Effector memory CD4-positive, alpha-beta T cell (primary cell): Measurements from ENCODE around the gene RPS8.
"Not testable (repeated sequence)": the region's sequence is repeated elsewhere in the genome, so short reads cannot be mapped to it uniquely, and the experiment has no call there.

Source experiments
- DNase-seq, 3 donors: peaks; one replicate each; pipeline ENCODE4 v3.0.0-alpha.2; 2020
- H3K27ac ChIP-seq: 2 replicates; pipeline ENCODE4 v1.7.0; 2013; ENCODE audit warnings: mild to moderate bottlenecking, low read length, moderate library complexity; ENCODE audit not compliant: insufficient read depth, poor library complexity, severe bottlenecking
- H3K27me3 ChIP-seq: replicated peaks from 2 replicates; pipeline ENCODE4 v1.7.0; 2013; ENCODE audit warnings: mild to moderate bottlenecking, low read length; ENCODE audit not compliant: insufficient read depth, control insufficient read depth, poor library complexity, severe bottlenecking
- H3K36me3 ChIP-seq: 2 replicates; pipeline ENCODE4 v1.7.0; 2013; ENCODE audit warnings: mild to moderate bottlenecking, low read length, moderate library complexity; ENCODE audit not compliant: control insufficient read depth, insufficient read depth
- H3K4me1 ChIP-seq: 2 replicates; pipeline ENCODE4 v1.7.0; 2013; ENCODE audit warnings: low read length, mild to moderate bottlenecking; ENCODE audit not compliant: control insufficient read depth, insufficient read depth, poor library complexity, severe bottlenecking
- H3K4me3 ChIP-seq: 2 replicates; pipeline ENCODE4 v1.7.0; 2013; ENCODE audit warnings: low read length, low read depth, mild to moderate bottlenecking; ENCODE audit not compliant: insufficient read depth, poor library complexity, severe bottlenecking
- H3K9me3 ChIP-seq: 2 replicates; pipeline ENCODE4 v1.7.0; 2013; ENCODE audit warnings: mild to moderate bottlenecking, low read length, moderate library complexity; ENCODE audit not compliant: control insufficient read depth

Gene RPS8

GRCh38 chr1:44820328-44821239 lies 45.2 kb downstream of the RPS8 start:
- DNase-seq, result no peak
- H3K27ac ChIP-seq, result peak overlapping the region; percentile 97
- no peaks in the 10 kb centered on the region for H3K36me3 ChIP-seq
- H3K9me3 ChIP-seq, result no peaks in the 10 kb centered on the region
- peaks cover 6% of the 10 kb centered on the region for H3K4me1 ChIP-seq
- no peaks in the 10 kb centered on the region for H3K27me3 ChIP-seq
- peak overlapping the region; percentile 62 for H3K4me3 ChIP-seq

- Histone ChIP-seq H3K4me1 (peaks cover 6% of the 10 kb centered on the region), H3K36me3 (no peaks in the 10 kb centered on the region), H3K9me3 (no peaks in the 10 kb centered on the region), H3K27ac (no peak overlapping the region), H3K27me3 (no peaks in the 10 kb centered on the region), H3K4me3 (no peak overlapping the region)
- DNase-seq, result no peak
Measured at GRCh38 chr1:44821240-44821715, 45.9 kb downstream of the RPS8 start.

GRCh38 chr1:44822131-44822701 lies 46.9 kb downstream of the RPS8 start:
- DNase-seq, result no peak
- Histone ChIP-seq H3K4me3 (no peak overlapping the region), H3K9me3 (no peaks in the 10 kb centered on the region), H3K4me1 (peaks cover 6% of the 10 kb centered on the region), H3K36me3 (no peaks in the 10 kb centered on the region), H3K27me3 (no peaks in the 10 kb centered on the region), H3K27ac (no peak overlapping the region)

- DNase-seq, result no peak
- H3K36me3 ChIP-seq, result no peaks in the 10 kb centered on the region
- H3K27ac ChIP-seq, result no peak overlapping the region
- H3K4me3 ChIP-seq, result no peak overlapping the region
- no peaks in the 10 kb centered on the region for H3K9me3 ChIP-seq
- H3K27me3 ChIP-seq, result no peaks in the 10 kb centered on the region
- peaks cover 6% of the 10 kb centered on the region for H3K4me1 ChIP-seq
Measured at GRCh38 chr1:44822981-44823451, 47.7 kb downstream of the RPS8 start.

GRCh38 chr1:44824392-44824791 lies 49.1 kb downstream of the RPS8 start:
- H3K9me3 ChIP-seq, DNase-seq, H3K27ac ChIP-seq, H3K4me1 ChIP-seq, H3K4me3 ChIP-seq, H3K27me3 ChIP-seq, H3K36me3 ChIP-seq: not testable (repeated sequence)

GRCh38 chr1:44826375-44827196 lies 51.2 kb downstream of the RPS8 start:
- Histone ChIP-seq H3K27ac (no peak overlapping the region), H3K4me1 (no peaks in the 10 kb centered on the region), H3K9me3 (no peaks in the 10 kb centered on the region), H3K36me3 (no peaks in the 10 kb centered on the region), H3K4me3 (no peak overlapping the region), H3K27me3 (no peaks in the 10 kb centered on the region)
- DNase-seq, result no peak

- no peaks in the 10 kb centered on the region for H3K27me3 ChIP-seq
- H3K9me3 ChIP-seq, result no peaks in the 10 kb centered on the region
- H3K4me3 ChIP-seq, result no peak overlapping the region
- no peaks in the 10 kb centered on the region for H3K36me3 ChIP-seq
- no peak overlapping the region for H3K27ac ChIP-seq
- H3K4me1 ChIP-seq, result no peaks in the 10 kb centered on the region
- DNase-seq, result no peak
Measured at GRCh38 chr1:44827197-44828002, 52.1 kb downstream of the RPS8 start.

- no peaks in the 10 kb centered on the region for H3K4me1 ChIP-seq
- no peak overlapping the region for H3K27ac ChIP-seq
- H3K9me3 ChIP-seq, result no peaks in the 10 kb centered on the region
- H3K4me3 ChIP-seq, result no peak overlapping the region
- DNase-seq, result no peak
- H3K36me3 ChIP-seq, result no peaks in the 10 kb centered on the region
- no peaks in the 10 kb centered on the region for H3K27me3 ChIP-seq
Measured at GRCh38 chr1:44828003-44828651, 52.8 kb downstream of the RPS8 start.
